Skin epidermis (tissue), 12 donors: ENCODE data around the gene TBC1D22A.
A peak's percentile ranks its signal among the peaks of the same experiment; 100 is the strongest.

Experiments used
- H3K27ac ChIP-seq, 21 experiments: fragments of 200-600 bp; sonication (generic) in 11 of 21; one replicate each; pipeline ENCODE4 v1.5.0; 2020; ENCODE audit warnings: mild to moderate bottlenecking in 3 of 21, inconsistent platforms in 2 of 21, moderate library complexity in 2 of 21
- H3K4me3 ChIP-seq, 7 experiments: fragments of 200-600 bp; sonication (generic) in 2 of 7; one replicate each; pipeline ENCODE4 v1.5.0; 2020; ENCODE audit warnings: inconsistent platforms in 2 of 7, mild to moderate bottlenecking in 2 of 7, moderate library complexity in 1 of 7

Gene TBC1D22A

GRCh38 chr22:46823654-46824053 is 61.2 kb downstream of the TBC1D22A start:
- Histone ChIP-seq H3K27ac (no peak overlapping the region), H3K4me3 (no peak overlapping the region)

GRCh38 chr22:46824344-46824909 is 62.0 kb downstream of the TBC1D22A start:
- Histone ChIP-seq H3K4me3 (no peak overlapping the region), H3K27ac (no peak overlapping the region)

- Histone ChIP-seq H3K4me3 (no peak overlapping the region), H3K27ac (no peak overlapping the region)
Measured at GRCh38 chr22:46824980-46825544, 62.6 kb downstream of the TBC1D22A start.

GRCh38 chr22:46826438-46827135 is 64.1 kb downstream of the TBC1D22A start:
- H3K27ac ChIP-seq: no peak overlapping the region
- H3K4me3 ChIP-seq: no peak overlapping the region

GRCh38 chr22:46827136-46827780 is 64.8 kb downstream of the TBC1D22A start:
- no peak overlapping the region for H3K27ac ChIP-seq
- no peak overlapping the region for H3K4me3 ChIP-seq

GRCh38 chr22:46827781-46828180 is 65.3 kb downstream of the TBC1D22A start:
- Histone ChIP-seq H3K4me3 (no peak overlapping the region), H3K27ac (no peak overlapping the region)

- no peak overlapping the region for H3K4me3 ChIP-seq
- peak overlapping the region in 10 of 21 experiments; percentile 11 to 79 (median 44) for H3K27ac ChIP-seq
Measured at GRCh38 chr22:46828323-46828900, 66.0 kb downstream of the TBC1D22A start.

GRCh38 chr22:46829117-46829891 is 66.9 kb downstream of the TBC1D22A start:
- no peak overlapping the region for H3K4me3 ChIP-seq
- peak overlapping the region; percentile 23 to 84 (median 57) for H3K27ac ChIP-seq

GRCh38 chr22:46829941-46830715 is 67.7 kb downstream of the TBC1D22A start:
- Histone ChIP-seq H3K4me3 (no peak overlapping the region), H3K27ac (peak overlapping the region in 20 of 21 experiments; percentile 18 to 84 (median 58))

- no peak overlapping the region for H3K4me3 ChIP-seq
- peak overlapping the region in 15 of 21 experiments; percentile 4 to 84 (median 70) for H3K27ac ChIP-seq
Measured at GRCh38 chr22:46830841-46831240, 68.4 kb downstream of the TBC1D22A start.

- H3K27ac ChIP-seq: no peak overlapping the region
- H3K4me3 ChIP-seq: no peak overlapping the region
Measured at GRCh38 chr22:46833228-46833627, 70.8 kb downstream of the TBC1D22A start.

- Histone ChIP-seq H3K27ac (no peak overlapping the region), H3K4me3 (no peak overlapping the region)
Measured at GRCh38 chr22:46834021-46834737, 71.7 kb downstream of the TBC1D22A start.

- Histone ChIP-seq H3K4me3 (no peak overlapping the region), H3K27ac (no peak overlapping the region)
Measured at GRCh38 chr22:46835288-46835687, 72.8 kb downstream of the TBC1D22A start.

- Histone ChIP-seq H3K4me3 (no peak overlapping the region), H3K27ac (no peak overlapping the region)
Measured at GRCh38 chr22:46835693-46836092, 73.2 kb downstream of the TBC1D22A start.

- H3K4me3 ChIP-seq: no peak overlapping the region
- no peak overlapping the region for H3K27ac ChIP-seq
Measured at GRCh38 chr22:46841522-46841921, 79.1 kb downstream of the TBC1D22A start.

GRCh38 chr22:46842606-46843005 is 80.2 kb downstream of the TBC1D22A start:
- no peak overlapping the region for H3K27ac ChIP-seq
- no peak overlapping the region for H3K4me3 ChIP-seq

- Histone ChIP-seq H3K27ac (no peak overlapping the region), H3K4me3 (no peak overlapping the region)
Measured at GRCh38 chr22:46843821-46844255, 81.4 kb downstream of the TBC1D22A start.

- H3K27ac ChIP-seq: peak overlapping the region in 3 of 21 experiments; percentile 5 to 49 (median 13)
- H3K4me3 ChIP-seq: no peak overlapping the region
Measured at GRCh38 chr22:46844606-46845210, 82.3 kb downstream of the TBC1D22A start.
